K562 (cell line): Measurements from ENCODE around the gene DNAJB12. TPM values are rescaled to one million over a fixed set of nuclear protein-coding genes. Genes with fewer than 3 reads are reported as not detected.

Experiments used
- BCOR ChIP-seq: fragments of 450-650 bp; IDR thresholded peaks from 2 replicates; pipeline ENCODE4 v1.6.1; 2016
- CHD2 ChIP-seq: IDR thresholded peaks from 2 replicates; pipeline ENCODE4 v1.6.1; 2011; ENCODE audit warnings: low read depth, low read length
- KLF10 ChIP-seq: fragments of 250-450 bp; sonication (Bioruptor Pico); IDR thresholded peaks from 2 replicates; pipeline ENCODE4 v1.6.1; 2021; ENCODE audit warnings: matching md5 sums
- NR1H2 ChIP-seq: sonication (generic); formaldehyde crosslinking; IDR thresholded peaks from 2 replicates; pipeline ENCODE4 v1.4.0; 2020; ENCODE audit warnings: mild to moderate bottlenecking, missing genetic modification reagents
- ZNF232 ChIP-seq: sonication (generic); formaldehyde crosslinking; IDR thresholded peaks from 2 replicates; pipeline ENCODE4 v1.8.0; 2022; ENCODE audit warnings: mild to moderate bottlenecking, missing genetic modification reagents
- ZNF274 ChIP-seq: IDR thresholded peaks from 2 replicates; pipeline ENCODE4 v1.6.1; 2011; ENCODE audit warnings: low read depth, mild to moderate bottlenecking, low read length, moderate library complexity, borderline replicate concordance
- ZSCAN29 ChIP-seq: fragments of 450-650 bp; IDR thresholded peaks from 2 replicates; pipeline ENCODE4 v1.6.1; 2017
- polyA plus RNA-seq, 8 experiments: library from polyadenylated mRNA; depleted of rRNA in 4 of 8; stranded (reverse) in 5 of 8; unstranded in 3 of 8; fragments of >200 nt; fragmentation: Nextera tagmentation in 2 of 8; fragmentation: Illumina TruSeq in 1 of 8; extraction: Ambion mirVana in 2 of 8; extraction: Trizol in 1 of 8; gene quantifications; 2 replicates each; pipeline versions ENCODE4 v1.2.1 to v1.2.3, GENCODE V29; 2011 to 2014; ENCODE audit warnings: inconsistent platforms in 1 of 8, missing spikeins in 1 of 8
- total RNA-seq, 7 experiments: library from RNA; depleted of rRNA in 6 of 7; stranded (reverse); fragments of >200 nt in 6 of 7; fragmentation: Illumina TruSeq in 2 of 7; extraction: Trizol in 2 of 7; gene quantifications; 2 replicates each; pipeline versions ENCODE4 v1.2.1 to v1.2.3, GENCODE V29; 2011 to 2021; ENCODE audit warnings: low replicate concordance in 1 of 7
- TF ChIP-seq, protein P1 (sequence below): sonication (generic); formaldehyde crosslinking; IDR thresholded peaks from 2 replicates; pipeline ENCODE4 v1.8.0; 2023; ENCODE audit warnings: missing genetic modification reagents, mild to moderate bottlenecking, borderline replicate concordance
- TF ChIP-seq, protein P2 (sequence below): sonication (generic); formaldehyde crosslinking; IDR thresholded peaks from 2 replicates; pipeline ENCODE4 v1.8.0; 2022; ENCODE audit warnings: mild to moderate bottlenecking, missing genetic modification reagents
- TF ChIP-seq, protein P3 (sequence below): fragments of 250-450 bp; sonication (Bioruptor Pico); IDR thresholded peaks from 2 replicates; pipeline ENCODE4 v1.8.0; 2022; ENCODE audit warnings: moderate library complexity, mild to moderate bottlenecking, inconsistent platforms
- TF ChIP-seq, protein P4 (sequence below): IDR thresholded peaks from 2 replicates; pipeline ENCODE4 v1.6.1; 2011; ENCODE audit warnings: borderline replicate concordance, low read depth, mild to moderate bottlenecking, moderate library complexity, low read length; ENCODE audit not compliant: insufficient read depth, poor library complexity, severe bottlenecking
- TF ChIP-seq, protein P5 (sequence below): sonication (generic); formaldehyde crosslinking; IDR thresholded peaks from 2 replicates; pipeline ENCODE4 v1.8.0; 2022; ENCODE audit warnings: mild to moderate bottlenecking, missing genetic modification reagents
- TF ChIP-seq, protein P6 (sequence below): IDR thresholded peaks from 2 replicates; pipeline ENCODE4 v1.6.1; 2016; ENCODE audit warnings: missing genetic modification characterization, missing compliant biosample characterization
- TF ChIP-seq, protein P7 (sequence below): sonication (generic); formaldehyde crosslinking; IDR thresholded peaks from 2 replicates; pipeline ENCODE4 v1.8.0; 2022; ENCODE audit warnings: mild to moderate bottlenecking, missing genetic modification reagents

DNAJB12 gene
- total and polyA plus RNA-seq, 9 of the 15 experiments (the other 6 are each of a cell fraction or from before 2014, with no cell fraction given) = 3.5 to 31.5 (median 20.3) TPM

DNA sequence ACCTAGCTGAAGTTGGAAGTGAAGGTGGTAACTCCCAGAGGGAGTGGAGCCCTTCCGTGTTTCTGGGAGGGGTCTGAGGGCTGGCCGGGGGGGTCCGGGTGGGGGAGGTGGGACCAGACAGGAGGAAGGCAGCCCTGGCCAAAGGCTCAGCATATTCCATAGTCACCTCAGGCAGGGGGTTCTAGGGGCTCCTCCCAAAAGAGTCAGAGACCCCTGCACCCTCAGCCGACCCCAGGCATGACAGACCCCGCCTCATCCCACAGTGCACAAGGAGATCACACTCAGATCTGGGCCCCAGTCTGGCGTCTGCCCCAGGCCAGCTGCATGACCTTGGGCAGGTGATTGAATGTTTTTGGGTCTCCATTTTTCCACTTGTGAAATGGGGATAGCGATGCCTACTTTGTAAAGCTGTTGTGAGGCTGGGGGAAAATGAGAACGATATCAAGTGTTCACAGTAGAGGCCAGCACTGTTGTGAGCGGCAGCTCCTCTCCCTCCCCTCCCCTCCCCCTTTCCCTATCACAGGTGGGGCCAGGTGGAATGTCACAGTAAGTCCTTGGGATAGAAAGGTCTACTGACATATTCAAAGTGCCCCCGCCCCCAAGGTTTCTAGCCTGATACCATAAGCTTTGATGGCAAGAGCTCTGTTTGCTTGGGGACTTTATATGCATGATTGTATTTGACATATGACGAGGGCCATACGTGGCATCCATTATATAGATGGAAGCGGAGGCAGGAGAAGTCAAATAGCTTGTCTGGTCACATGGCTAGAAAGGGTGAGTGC lies 33.3 kb downstream of the DNAJB12 start (continued):
- TF ChIP-seq, protein P1, sequence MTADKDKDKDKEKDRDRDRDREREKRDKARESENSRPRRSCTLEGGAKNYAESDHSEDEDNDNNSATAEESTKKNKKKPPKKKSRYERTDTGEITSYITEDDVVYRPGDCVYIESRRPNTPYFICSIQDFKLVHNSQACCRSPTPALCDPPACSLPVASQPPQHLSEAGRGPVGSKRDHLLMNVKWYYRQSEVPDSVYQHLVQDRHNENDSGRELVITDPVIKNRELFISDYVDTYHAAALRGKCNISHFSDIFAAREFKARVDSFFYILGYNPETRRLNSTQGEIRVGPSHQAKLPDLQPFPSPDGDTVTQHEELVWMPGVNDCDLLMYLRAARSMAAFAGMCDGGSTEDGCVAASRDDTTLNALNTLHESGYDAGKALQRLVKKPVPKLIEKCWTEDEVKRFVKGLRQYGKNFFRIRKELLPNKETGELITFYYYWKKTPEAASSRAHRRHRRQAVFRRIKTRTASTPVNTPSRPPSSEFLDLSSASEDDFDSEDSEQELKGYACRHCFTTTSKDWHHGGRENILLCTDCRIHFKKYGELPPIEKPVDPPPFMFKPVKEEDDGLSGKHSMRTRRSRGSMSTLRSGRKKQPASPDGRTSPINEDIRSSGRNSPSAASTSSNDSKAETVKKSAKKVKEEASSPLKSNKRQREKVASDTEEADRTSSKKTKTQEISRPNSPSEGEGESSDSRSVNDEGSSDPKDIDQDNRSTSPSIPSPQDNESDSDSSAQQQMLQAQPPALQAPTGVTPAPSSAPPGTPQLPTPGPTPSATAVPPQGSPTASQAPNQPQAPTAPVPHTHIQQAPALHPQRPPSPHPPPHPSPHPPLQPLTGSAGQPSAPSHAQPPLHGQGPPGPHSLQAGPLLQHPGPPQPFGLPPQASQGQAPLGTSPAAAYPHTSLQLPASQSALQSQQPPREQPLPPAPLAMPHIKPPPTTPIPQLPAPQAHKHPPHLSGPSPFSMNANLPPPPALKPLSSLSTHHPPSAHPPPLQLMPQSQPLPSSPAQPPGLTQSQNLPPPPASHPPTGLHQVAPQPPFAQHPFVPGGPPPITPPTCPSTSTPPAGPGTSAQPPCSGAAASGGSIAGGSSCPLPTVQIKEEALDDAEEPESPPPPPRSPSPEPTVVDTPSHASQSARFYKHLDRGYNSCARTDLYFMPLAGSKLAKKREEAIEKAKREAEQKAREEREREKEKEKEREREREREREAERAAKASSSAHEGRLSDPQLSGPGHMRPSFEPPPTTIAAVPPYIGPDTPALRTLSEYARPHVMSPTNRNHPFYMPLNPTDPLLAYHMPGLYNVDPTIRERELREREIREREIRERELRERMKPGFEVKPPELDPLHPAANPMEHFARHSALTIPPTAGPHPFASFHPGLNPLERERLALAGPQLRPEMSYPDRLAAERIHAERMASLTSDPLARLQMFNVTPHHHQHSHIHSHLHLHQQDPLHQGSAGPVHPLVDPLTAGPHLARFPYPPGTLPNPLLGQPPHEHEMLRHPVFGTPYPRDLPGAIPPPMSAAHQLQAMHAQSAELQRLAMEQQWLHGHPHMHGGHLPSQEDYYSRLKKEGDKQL (CRISPR knock-in tag) = no peak
- TF ChIP-seq, protein P2, sequence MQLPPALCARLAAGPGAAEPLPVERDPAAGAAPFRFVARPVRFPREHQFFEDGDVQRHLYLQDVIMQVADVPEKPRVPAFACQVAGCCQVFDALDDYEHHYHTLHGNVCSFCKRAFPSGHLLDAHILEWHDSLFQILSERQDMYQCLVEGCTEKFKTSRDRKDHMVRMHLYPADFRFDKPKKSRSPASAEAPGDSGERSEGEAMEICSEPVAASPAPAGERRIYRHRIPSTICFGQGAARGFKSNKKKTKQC (CRISPR knock-in tag) = no peak
- TF ChIP-seq NR1H2 (CRISPR knock-in tag) (no peak; the same call in 1 of the 2 replicates), ZNF274 (no peak), BCOR (no peak), ZNF232 (no peak), KLF10 (CRISPR knock-in tag) (no peak), CHD2 (no peak), ZSCAN29 (no peak)
- TF ChIP-seq, protein P3, sequence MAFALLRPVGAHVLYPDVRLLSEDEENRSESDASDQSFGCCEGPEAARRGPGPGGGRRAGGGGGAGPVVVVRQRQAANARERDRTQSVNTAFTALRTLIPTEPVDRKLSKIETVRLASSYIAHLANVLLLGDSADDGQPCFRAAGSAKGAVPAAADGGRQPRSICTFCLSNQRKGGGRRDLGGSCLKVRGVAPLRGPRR (CRISPR knock-in tag) = peak; percentile 87; the same call in 1 of the 2 replicates
- TF ChIP-seq, protein P4, sequence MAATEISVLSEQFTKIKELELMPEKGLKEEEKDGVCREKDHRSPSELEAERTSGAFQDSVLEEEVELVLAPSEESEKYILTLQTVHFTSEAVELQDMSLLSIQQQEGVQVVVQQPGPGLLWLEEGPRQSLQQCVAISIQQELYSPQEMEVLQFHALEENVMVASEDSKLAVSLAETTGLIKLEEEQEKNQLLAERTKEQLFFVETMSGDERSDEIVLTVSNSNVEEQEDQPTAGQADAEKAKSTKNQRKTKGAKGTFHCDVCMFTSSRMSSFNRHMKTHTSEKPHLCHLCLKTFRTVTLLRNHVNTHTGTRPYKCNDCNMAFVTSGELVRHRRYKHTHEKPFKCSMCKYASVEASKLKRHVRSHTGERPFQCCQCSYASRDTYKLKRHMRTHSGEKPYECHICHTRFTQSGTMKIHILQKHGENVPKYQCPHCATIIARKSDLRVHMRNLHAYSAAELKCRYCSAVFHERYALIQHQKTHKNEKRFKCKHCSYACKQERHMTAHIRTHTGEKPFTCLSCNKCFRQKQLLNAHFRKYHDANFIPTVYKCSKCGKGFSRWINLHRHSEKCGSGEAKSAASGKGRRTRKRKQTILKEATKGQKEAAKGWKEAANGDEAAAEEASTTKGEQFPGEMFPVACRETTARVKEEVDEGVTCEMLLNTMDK = no peak
- TF ChIP-seq, protein P5, sequence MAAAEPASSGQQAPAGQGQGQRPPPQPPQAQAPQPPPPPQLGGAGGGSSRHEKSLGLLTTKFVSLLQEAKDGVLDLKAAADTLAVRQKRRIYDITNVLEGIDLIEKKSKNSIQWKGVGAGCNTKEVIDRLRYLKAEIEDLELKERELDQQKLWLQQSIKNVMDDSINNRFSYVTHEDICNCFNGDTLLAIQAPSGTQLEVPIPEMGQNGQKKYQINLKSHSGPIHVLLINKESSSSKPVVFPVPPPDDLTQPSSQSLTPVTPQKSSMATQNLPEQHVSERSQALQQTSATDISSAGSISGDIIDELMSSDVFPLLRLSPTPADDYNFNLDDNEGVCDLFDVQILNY (CRISPR knock-in tag) = no peak
- TF ChIP-seq, protein P6, sequence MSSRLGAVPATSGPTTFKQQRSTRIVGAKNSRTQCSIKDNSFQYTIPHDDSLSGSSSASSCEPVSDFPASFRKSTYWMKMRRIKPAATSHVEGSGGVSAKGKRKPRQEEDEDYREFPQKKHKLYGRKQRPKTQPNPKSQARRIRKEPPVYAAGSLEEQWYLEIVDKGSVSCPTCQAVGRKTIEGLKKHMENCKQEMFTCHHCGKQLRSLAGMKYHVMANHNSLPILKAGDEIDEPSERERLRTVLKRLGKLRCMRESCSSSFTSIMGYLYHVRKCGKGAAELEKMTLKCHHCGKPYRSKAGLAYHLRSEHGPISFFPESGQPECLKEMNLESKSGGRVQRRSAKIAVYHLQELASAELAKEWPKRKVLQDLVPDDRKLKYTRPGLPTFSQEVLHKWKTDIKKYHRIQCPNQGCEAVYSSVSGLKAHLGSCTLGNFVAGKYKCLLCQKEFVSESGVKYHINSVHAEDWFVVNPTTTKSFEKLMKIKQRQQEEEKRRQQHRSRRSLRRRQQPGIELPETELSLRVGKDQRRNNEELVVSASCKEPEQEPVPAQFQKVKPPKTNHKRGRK (tag) = no peak
- TF ChIP-seq, protein P7, sequence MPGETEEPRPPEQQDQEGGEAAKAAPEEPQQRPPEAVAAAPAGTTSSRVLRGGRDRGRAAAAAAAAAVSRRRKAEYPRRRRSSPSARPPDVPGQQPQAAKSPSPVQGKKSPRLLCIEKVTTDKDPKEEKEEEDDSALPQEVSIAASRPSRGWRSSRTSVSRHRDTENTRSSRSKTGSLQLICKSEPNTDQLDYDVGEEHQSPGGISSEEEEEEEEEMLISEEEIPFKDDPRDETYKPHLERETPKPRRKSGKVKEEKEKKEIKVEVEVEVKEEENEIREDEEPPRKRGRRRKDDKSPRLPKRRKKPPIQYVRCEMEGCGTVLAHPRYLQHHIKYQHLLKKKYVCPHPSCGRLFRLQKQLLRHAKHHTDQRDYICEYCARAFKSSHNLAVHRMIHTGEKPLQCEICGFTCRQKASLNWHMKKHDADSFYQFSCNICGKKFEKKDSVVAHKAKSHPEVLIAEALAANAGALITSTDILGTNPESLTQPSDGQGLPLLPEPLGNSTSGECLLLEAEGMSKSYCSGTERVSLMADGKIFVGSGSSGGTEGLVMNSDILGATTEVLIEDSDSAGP (CRISPR knock-in tag) = no peak
